Endometrial microvascular endothelial cells (primary cell): ENCODE data around the gene GRK5. TPM values are rescaled to one million over a fixed set of nuclear protein-coding genes. Genes with fewer than 3 reads are reported as not detected.

Source experiments
- in situ Hi-C: cut with HindIII; loops from 2 replicates; pipeline ENCODE4 v1.10.0; 2017; ENCODE audit warnings: low sequenced_read_pairs, low pct_unique_long_range_greater_than_20kb; ENCODE audit errors: inconsistent ontology term
- total RNA-seq: library from RNA; depleted of rRNA; stranded (reverse); fragments of >200 nt; gene quantifications from one replicate; pipeline ENCODE4 v1.2.3, GENCODE V29; 2015; ENCODE audit errors: inconsistent ontology term

The GRK5 gene
- total RNA-seq, 1 donor from 2014 or later, result 24.7 TPM

DNA sequence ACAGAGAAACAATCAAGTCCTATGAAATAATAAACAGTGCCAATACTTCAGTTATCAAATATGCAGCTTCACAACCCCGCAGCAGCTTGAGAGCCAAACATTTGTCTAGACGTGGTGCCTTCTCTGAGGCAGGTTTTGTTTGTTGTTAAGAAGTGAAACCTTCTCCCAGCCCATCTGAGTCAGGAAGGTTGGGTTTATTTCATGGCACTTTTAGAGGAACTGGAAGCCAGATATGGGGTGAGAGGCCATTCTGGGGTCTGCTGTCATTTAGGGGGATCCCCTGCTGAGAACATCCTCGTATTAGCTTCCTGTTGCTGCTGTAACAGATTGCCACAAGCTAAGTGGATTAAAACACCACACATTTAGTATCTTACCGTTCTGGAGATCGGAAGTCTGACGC lies 113.6 kb downstream of the GRK5 start:
- in situ Hi-C loops, result no loop called here

DNA sequence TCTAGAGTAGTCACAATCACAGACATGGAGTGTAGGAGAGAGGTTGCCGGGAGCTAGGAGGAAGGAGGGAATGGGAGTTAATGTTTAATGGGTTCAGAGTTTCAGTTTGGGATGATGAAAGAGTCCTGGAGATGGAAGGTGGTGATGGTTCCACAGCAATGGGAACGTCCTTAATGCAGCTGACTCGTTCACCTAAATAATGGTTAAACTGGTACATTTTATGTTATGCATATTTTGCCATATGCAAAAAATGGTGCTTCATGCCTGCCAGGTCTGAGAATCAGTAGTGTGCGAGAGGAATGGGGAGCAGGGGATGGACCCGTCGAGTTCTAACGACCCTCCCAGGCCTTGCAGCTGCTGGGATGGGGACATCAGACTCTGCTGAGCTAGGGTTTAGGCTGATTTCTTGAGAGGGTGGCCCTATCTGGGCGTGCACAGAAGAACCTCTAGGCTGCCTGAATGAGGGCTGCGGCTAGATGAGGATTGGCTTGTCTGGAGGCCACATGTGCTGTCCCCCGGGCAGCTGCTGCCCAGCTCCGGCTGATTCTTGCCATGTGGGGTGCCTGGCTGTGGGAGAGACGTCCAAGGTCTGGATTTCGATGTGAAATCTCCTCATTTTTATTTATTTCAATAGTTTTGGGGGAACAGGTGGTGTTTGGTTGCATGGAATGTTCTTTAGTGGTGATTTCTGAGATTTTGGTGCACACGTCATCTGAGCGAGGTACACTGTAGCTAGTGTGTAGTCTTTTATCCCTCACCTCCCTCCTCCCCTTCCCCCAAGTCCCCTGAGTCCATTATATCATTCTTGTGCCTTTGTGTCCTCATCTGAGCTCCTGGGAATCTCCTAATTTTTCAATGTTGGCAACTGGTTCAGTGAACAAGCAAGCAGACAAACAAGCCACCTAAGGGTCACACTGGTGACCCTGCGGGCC lies 116.0 kb downstream of the GRK5 start:
- in situ Hi-C loops, result no loop called here

DNA sequence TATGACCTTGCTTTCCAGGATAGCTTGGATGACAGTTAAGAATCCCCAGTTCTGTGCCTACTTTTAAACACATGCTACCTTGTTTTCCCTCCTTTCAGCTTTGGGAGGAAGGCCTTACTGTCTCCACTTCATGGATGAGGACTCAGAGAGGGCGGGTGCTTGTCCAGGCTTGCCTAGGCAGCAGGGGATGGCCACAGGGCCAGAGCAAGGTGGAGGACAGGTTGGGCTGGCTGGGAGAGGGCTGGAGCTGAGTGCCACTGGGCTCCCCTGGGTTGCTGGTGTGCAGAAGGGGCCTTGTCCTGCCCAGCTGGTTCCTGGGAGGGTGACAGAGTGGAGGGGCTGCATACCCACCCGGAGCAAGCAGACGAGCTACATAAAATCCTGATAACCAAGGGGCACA lies 117.8 kb downstream of the GRK5 start:
- in situ Hi-C loops, result no loop called here

DNA sequence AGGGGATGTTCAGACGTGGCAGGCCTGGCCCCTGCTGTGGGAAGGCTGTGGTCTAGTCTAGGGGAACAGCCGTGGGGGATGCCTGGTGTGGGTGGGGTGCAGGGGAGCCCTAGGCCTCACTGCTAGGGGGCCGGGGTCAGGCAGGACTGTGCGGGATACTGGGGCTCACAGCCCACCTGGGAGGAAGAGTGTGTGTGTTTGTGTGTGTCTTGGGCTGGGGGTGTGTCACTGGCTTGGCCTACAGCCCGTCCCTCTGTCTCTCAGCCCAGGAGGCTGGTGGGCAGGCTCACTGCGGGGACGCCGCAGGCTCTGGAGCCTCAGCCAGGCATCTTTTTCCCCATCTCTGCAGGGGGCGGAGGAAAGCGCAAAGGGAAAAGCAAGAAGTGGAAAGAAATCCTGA lies 118.8 kb downstream of the GRK5 start:
- in situ Hi-C loops, result no loop called here

DNA sequence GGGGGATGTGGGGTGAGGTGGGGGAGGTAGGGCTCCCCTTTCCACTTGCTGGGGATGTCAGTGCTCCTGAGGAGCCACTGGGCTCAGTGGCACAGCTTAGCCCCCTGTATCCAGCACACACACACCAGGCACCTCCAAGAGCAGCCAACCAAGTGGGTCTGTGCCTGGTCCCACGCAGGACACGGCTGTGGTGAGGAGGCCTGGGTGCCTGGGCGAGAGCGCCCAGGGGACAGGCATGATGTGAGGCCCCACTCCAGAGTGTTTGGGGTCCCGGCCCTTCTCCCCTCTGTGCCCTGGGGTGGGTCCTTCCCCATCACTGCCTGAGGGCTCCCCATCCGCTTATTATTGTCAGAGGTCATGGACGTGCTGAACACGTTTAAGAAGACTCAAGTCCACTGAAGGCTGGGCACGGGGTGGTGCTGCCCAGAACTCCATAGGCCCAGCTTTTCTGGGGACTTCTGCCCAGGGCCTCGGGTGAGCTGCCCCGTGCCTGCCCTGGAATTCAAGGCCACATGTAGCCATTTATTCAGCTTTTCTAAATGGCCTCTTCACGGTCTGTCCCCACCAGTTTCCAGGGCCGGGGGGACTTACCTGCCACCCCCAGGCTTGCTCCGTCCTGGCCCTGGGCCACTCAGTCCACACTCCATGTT lies 119.8 kb downstream of the GRK5 start:
- in situ Hi-C loops, result no loop called here

DNA sequence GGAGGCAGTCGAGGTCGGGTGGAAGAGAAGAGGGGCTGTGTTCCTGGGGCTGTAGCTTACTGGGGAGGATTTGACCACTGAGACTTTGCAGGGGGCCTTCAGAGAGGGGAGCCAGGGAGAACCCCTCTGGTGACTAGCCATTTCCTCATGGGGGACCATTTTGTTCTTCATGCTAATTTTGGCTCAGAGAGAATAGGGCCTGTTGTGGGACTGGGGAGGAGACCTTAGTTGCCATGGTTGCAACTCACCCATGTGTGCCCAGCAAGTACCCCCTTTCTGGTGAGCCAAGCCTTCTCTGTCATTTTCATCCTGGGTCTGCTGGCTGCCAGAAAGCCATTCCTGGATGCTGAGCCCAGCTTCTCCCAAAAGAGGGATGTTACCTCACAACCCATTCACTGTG lies 120.9 kb downstream of the GRK5 start:
- in situ Hi-C loops, result no loop called here

DNA sequence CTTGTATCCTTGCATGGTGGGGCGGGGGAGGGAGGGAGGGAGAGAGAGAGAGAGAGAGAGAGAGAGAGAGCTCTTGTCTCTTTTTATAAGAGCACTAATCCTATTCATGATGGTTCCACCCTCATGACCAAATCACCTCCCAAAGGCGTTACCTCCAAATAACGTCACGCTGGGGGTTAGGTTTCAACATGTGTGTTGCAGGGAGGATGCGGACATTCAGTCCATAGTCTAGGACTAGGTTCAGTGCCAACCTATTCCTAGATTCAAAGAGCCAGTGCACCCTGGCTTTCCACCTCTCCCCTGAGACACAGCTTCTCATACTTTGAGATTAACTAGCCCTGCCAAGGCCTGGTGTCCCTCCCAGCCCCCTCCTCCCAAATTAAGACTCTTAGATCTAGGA lies 123.0 kb downstream of the GRK5 start:
- in situ Hi-C loops, result no loop called here

DNA sequence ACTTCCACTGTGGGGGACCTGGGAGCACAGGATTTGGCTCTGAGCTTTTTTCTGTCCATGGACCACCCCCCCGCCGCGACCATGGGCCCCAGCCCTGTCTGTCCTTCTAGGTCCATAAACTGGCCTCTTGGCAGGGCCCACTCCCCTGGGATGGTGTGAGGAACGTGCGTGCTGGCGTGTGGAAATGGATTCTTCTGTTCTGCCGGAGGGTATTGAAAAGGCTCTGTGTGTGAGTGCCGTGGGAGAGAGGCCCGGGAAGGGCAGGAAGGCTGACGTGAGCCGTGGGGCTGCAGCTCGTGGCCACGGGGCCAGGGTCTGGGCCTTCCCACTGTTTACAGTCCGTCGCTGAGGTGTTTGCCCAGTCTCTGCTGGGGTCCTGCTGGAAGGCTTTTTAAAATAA lies 123.7 kb downstream of the GRK5 start:
- in situ Hi-C loops, result no loop called here

DNA sequence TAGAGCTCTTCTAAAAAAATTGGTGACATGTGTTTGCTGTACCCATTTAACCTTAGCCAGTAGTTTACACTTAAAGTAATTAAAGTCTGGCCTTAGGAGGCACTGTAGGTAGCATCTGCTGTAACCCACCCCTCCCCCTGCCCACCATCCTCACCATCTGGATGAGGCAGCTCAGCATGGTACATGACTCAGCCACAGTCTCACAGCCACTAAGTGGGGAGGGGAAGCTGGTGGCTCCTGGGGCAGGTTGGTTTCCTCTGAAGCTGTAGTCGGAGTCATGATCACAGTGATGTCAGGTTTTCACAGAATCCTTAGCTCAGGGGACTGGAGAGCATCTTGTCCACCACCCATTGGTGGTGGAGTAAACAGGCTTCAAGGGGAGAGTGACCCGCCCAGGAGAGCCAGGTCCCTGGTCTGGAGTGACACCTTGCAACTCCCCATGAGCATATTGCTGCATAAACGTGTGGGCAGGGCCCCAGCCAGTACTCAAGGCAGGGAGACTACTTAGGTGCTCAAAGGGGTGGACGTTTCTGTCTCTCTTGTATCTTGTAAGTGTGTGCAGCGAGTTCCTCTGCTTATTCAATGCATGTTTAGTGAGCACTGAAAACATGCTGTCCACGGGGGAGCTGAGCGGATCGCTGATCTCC lies 125.9 kb downstream of the GRK5 start:
- in situ Hi-C loops, result no loop called here

DNA sequence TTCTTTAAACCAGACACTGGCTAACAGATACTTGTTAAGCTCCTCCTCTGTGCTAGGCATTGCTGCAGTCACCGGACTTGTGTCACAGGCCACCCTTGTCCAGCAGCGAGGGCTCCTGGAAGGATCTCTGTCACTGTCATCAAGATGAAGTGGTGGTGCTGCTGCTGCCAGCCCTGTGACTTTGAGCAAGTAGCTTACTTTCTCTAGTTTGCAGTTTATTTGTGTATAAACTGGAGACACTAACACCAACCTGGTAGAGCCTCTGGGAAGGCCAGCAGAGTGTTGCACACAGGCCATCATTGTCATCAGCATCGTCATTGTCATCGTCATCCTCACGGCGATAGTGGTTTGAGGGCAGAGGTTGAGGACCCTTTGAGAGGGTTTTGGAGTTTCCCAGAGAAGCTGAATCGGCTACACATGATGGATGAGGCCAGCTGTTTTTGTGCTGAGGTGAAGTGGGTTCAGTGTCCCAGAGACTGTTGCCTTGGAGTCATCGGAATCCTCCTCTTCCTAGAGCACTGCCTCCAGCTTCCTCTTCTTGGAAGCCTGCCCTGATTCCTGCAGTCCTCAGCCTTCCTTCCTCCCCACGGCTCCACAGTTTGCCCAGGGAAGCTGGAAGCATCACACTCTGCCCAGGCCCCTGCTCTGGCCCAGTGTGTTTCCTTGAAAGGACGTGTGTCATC lies 128.4 kb downstream of the GRK5 start:
- in situ Hi-C loops, result no loop called here

DNA sequence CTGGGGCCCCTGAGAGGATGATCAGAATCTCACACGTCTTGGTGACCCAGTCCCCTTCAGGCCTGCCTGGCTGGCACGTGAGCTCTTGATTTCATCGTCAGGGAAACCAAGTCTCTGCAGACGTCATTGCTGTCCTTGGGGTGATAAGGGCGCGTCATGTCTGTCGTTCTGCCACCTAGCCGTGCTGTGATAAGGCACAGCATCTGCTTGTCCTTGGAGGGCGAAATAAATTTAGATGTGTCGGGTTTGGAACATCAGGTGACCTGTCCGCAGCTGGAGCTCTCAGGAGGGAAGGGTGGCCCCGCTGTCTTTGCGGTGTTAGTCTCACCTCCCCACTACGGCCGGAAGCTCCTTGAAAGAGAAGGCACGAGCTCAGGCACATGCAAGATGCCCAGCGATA lies 129.2 kb downstream of the GRK5 start:
- in situ Hi-C loops, result no loop called here

DNA sequence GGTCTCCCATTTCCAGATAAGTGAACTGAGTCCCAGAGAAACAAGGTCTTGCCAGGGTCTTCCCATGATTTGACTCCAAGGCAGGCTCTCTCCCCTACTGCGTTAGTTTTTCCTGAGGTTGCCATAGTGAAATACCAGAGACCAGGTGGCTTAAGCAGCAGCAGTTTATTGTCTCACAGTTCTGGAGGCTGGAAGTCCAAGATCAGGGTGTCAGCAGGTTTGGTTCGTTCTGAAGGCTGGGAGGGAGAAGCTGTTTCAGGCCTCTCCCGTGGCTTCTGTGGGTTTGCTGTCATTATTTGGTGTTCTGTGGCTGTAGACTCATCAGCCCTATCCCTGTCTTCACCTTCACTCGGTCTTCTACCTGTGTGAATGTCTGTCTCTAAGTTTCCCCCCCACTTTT lies 129.9 kb downstream of the GRK5 start:
- in situ Hi-C loops, result no loop called here

DNA sequence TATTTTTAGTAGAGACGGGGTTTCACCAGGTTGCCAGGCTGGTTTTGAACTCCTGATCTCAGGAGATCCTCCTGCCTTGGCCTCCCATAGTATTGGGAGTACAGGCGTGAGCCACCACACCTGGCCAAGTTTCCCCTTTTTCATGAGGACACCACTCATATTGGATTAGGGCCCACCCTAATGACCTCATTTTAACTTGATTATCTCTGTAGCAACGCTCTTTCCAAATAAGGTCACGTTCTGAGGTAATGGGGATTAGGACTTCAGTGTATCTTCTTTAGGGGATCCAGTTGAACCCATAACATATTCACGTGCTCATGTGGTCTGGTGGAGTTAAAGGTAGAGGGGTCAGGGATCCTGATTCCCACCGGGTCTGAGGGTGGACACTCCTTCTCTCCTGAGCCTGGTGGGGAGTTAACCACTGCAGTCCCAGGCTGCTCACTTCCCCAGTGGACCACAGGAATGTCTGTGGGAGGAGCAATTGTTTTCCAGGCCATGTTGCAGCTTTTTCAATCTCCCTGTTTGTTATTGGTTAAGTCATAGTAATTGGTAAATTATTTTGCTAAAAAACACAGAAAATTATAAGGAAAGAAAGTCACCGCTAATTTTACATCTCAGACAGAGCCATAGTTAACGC lies 130.5 kb downstream of the GRK5 start:
- in situ Hi-C loops, result no loop called here

DNA sequence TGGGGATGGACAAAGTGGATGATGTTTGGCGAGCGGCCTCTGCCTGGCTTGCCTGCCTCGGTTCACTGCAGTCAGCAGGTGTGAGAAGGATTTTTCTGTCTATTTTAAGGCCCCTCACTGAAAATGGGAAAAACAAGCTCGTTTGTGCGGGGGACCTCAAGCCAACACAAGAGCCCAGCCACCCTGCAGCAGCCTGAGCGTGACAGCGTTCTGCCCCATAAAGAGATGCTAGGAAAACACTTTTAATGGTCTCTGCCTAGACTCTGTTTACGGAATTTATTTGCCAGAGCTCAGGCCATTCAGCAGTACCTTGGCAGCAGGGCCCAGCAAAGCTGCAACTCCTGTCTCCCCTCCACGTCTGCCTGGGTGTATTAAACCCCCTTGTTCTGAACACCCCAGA lies 131.7 kb downstream of the GRK5 start:
- in situ Hi-C loops, result no loop called here

DNA sequence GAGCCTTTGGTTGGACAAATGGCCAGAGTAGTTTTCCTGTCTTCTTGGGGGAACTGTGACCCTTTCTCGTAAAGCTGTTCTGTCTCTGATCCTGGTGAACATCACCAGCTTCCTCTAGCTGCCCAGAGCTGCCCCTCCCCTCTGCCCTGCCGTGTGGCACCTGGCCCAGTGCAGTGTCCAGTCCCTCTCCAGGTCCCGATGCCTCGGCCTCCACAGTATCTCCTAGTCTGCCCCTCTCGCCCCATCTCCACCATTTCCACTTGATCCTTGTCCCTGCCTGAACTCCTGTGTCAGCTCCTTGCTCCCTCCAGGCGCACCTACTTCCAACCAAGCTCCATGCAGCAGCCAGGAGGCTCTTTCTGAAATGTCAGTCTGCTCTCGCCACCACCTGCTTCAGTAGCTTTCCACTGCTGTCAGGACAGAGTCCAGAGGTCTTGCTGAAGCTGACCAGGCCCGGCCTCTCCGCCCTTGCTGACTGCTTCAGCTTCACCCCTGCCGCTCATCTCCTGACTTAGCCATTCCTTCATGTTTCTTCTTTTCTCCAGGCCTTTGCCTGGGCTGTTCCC lies 133.6 kb downstream of the GRK5 start:
- in situ Hi-C loops, result no loop called here

DNA sequence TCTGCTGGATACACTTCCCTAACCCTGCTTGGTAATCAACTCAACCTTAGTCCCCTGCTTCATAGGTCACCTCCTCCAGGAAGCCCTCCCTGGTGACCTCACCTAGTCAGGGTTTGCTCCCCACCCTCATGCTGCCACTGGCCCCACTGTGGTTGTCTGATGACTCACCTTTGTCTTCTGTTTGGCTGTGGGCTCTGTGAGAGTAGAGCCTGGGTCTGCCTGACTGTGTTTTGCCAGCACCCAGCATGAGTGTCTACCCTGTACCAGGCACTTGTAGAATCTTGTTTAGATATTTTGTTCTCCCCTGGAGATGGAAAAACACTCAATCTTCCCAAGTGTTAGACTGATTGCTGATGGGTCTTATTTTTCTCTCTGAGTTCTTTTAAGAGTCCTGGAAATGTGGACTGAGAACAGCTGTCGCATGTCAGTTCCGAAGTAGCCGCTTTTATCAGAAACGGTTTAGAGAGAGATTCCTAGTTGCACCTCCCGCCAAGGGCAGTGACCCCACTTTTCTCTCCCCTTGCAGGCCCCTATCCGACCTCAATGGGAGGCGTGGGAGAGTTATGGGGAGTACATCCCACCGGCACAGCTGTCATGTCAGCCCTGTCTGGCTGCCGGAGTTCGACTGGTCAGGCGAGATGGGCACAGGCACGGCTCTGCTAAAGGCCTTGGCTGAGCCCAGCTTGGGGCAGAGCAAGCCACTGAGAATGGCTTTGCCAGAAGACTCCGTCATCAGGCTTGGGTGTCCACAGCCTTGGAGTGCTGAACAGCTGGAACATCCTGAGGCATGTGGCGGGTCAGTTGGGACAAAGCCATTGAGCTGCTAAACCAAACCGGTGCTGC lies 134.3 kb downstream of the GRK5 start:
- in situ Hi-C loops, result no loop called here

DNA sequence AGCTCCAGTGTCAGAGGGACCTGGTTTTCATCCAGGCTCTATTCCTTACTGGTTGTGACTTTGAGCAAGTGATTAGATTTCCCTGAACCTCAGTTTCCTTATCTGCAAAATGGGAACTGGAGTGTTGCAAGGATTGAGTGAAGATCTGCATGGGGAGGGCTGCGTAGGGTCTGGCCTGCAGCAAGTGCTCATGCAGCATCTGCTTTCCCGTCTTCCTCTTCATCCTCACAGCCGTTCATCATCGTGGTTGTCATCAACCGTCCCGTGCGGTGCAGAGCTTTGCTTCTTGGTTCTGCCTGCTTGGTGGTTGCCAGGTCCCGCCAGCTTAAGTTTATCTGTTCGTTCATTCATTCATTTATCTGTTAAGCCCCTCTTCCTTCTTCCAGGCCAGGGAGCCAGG lies 135.0 kb downstream of the GRK5 start:
- in situ Hi-C loops, result no loop called here
